A549 (cell line): Measurements from ENCODE around the gene NAA60. TPM values are rescaled to one million over a fixed set of nuclear protein-coding genes. Genes with fewer than 3 reads are reported as not detected.

ENCODE experiments used
- ATAC-seq, 2 experiments: fragments of 200-7000 bp in 1 of 2; fragments of >200 bp in 1 of 2; cut with Nextera tagmentation in 1 of 2; cut with Tn5 transposase in 1 of 2; 3 replicates each; pipeline versions ENCODE4 v1.8.0 to v1.9.1; 2018 to 2020; ENCODE audit warnings: mild to moderate bottlenecking in 1 of 2, moderate library complexity in 1 of 2
- CTCF ChIA-PET: fragments of 300-600 bp; sonication (Branson Sonifier 250); formaldehyde crosslinking; extraction: SDS; loops from one replicate; lab custom pipeline; 2021; ENCODE audit warnings: antibody characterized with exemption, inconsistent platforms; lab: Yijun Ruan, JAX
- POLR2A ChIA-PET: fragments of 350-600 bp; formaldehyde crosslinking; extraction: SDS; loops from one replicate; lab custom pipeline; 2021; ENCODE audit warnings: antibody characterized with exemption, inconsistent platforms; lab: Yijun Ruan, JAX
- DNase-seq, 2 experiments: peaks; one replicate each; pipeline versions ENCODE4 v3.0.0 to v3.0.0-alpha.2; 2011 to 2016; ENCODE audit warnings: low read depth in 1 of 2, low spot score in 1 of 2
- FAIRE-seq: peaks from 2 replicates; lab custom pipeline; 2011; peaks lifted over from hg19 to GRCh38; lab: Jason Lieb, UNC
- H3K27ac ChIP-seq, 2 experiments: fragments of >200 bp; sonication (Bioruptor Twin); formaldehyde crosslinking; 3 replicates each; pipeline ENCODE4 v1.5.1; 2016 to 2017
- H3K4me1 ChIP-seq: fragments of >200 bp; sonication (Bioruptor Twin); formaldehyde crosslinking; 3 replicates; pipeline ENCODE4 v1.6.1; 2016
- H3K4me2 ChIP-seq: fragments of >200 bp; sonication (Bioruptor Twin); formaldehyde crosslinking; 3 replicates; pipeline ENCODE4 v1.6.1; 2016
- H3K4me3 ChIP-seq: fragments of >200 bp; sonication (Bioruptor Twin); formaldehyde crosslinking; 3 replicates; pipeline ENCODE4 v1.5.1; 2016
- H3K9me3 ChIP-seq: fragments of >200 bp; sonication (Bioruptor Twin); formaldehyde crosslinking; 3 replicates; pipeline ENCODE4 v1.6.1; 2016
- CBX2 ChIP-seq: fragments of 200-600 bp; sonication (generic); IDR thresholded peaks from 2 replicates; pipeline ENCODE4 v1.6.1; 2016; ENCODE audit warnings: low read depth, mild to moderate bottlenecking, borderline replicate concordance
- CHD2 ChIP-seq: fragments of 150-350 bp; IDR thresholded peaks from 2 replicates; pipeline ENCODE4 v1.6.1; 2014; ENCODE audit warnings: low read length; ENCODE audit not compliant: partially characterized antibody
- CHD4 ChIP-seq: fragments of 200-600 bp; sonication (generic); IDR thresholded peaks from 2 replicates; pipeline ENCODE4 v1.6.1; 2016; ENCODE audit warnings: antibody characterized with exemption, mild to moderate bottlenecking, borderline replicate concordance
- ESRRA ChIP-seq: fragments of 150-350 bp; IDR thresholded peaks from 2 replicates; pipeline ENCODE4 v1.6.1; 2014; ENCODE audit warnings: mild to moderate bottlenecking, low read length, borderline replicate concordance
- GATA3 ChIP-seq: IDR thresholded peaks from 2 replicates; pipeline ENCODE4 v1.6.1; 2012; ENCODE audit warnings: borderline replicate concordance
- HDAC2 ChIP-seq: fragments of 200-600 bp; sonication (generic); IDR thresholded peaks from 2 replicates; pipeline ENCODE4 v1.6.1; 2016
- HOXA7 ChIP-seq: fragments of 250-450 bp; sonication (Bioruptor Pico); IDR thresholded peaks from 2 replicates; pipeline ENCODE4 v1.5.0; 2020; ENCODE audit warnings: mild to moderate bottlenecking, moderate library complexity
- HOXB5 ChIP-seq: fragments of 250-450 bp; sonication (Bioruptor Pico); IDR thresholded peaks from 2 replicates; pipeline ENCODE4 v1.5.0; 2020; ENCODE audit warnings: mild to moderate bottlenecking, moderate library complexity
- KDM5A ChIP-seq: fragments of 200-600 bp; sonication (generic); IDR thresholded peaks from 2 replicates; pipeline ENCODE4 v1.6.1; 2016; ENCODE audit warnings: antibody characterized with exemption, mild to moderate bottlenecking
- MYC ChIP-seq: IDR thresholded peaks from 2 replicates; pipeline ENCODE4 v1.6.1; 2012; ENCODE audit warnings: mild to moderate bottlenecking, inconsistent platforms, low read length, improper control_type of control experiment, borderline replicate concordance
- NPAS2 ChIP-seq: fragments of 250-450 bp; sonication (Bioruptor Pico); IDR thresholded peaks from 2 replicates; pipeline ENCODE4 v1.8.0; 2022; ENCODE audit warnings: mild to moderate bottlenecking, moderate library complexity, borderline replicate concordance
- NR3C1 ChIP-seq: fragments of >200 bp; sonication (Bioruptor Twin); formaldehyde crosslinking; IDR thresholded peaks from 3 replicates; pipeline ENCODE4 v1.6.1; 2017
- POLR2A ChIP-seq: IDR thresholded peaks from 2 replicates; pipeline ENCODE4 v1.6.1; 2012; ENCODE audit warnings: mild to moderate bottlenecking, low read length
- RARB ChIP-seq: fragments of 250-450 bp; sonication (Bioruptor Pico); IDR thresholded peaks from 2 replicates; pipeline ENCODE4 v1.8.0; 2021; ENCODE audit warnings: mild to moderate bottlenecking, moderate library complexity
- RFX5 ChIP-seq: fragments of 450-650 bp; IDR thresholded peaks from 2 replicates; pipeline ENCODE4 v1.7.1; 2014; ENCODE audit warnings: antibody characterized with exemption, mild to moderate bottlenecking, moderate library complexity
- TFCP2L1 ChIP-seq: fragments of 250-450 bp; sonication (Bioruptor Pico); IDR thresholded peaks from 2 replicates; pipeline ENCODE4 v1.5.0; 2021; ENCODE audit warnings: mild to moderate bottlenecking
- ZC3H11A ChIP-seq: fragments of 450-650 bp; IDR thresholded peaks from 2 replicates; pipeline ENCODE4 v1.6.1; 2014; ENCODE audit warnings: antibody characterized with exemption, mild to moderate bottlenecking
- ZNF302 ChIP-seq: fragments of 250-450 bp; sonication (Bioruptor Pico); IDR thresholded peaks from 2 replicates; pipeline ENCODE4 v1.9.0; 2021; ENCODE audit warnings: inconsistent platforms, mild to moderate bottlenecking, moderate library complexity
- WGBS: methylation state at CpG from one replicate; pipeline ENCODE4 v1.1.6; 2017; ENCODE audit errors: missing lambda C conversion rate; 5-methylcytosine and 5-hydroxymethylcytosine counted together
- polyA plus RNA-seq, 4 experiments: library from polyadenylated mRNA; depleted of rRNA in 3 of 4; stranded (reverse); fragments of >200 nt; fragmentation: RNase III in 1 of 4; extraction: RNeasy Plus Mini Kit Qiagen cat#74134 plus additional on column Dnase treatment in 1 of 4; gene quantifications; 2 replicates in 3 of 4; 3 replicates in 1 of 4; pipeline ENCODE4 v1.2.3, GENCODE V29; 2011 to 2017
- TF ChIP-seq, protein P1 (sequence below): fragments of >200 bp; sonication (Bioruptor Twin); formaldehyde crosslinking; IDR thresholded peaks from 2 replicates; pipeline ENCODE4 v1.6.1; 2016
- TF ChIP-seq, protein P2 (sequence below): fragments of 250-450 bp; sonication (Bioruptor Pico); IDR thresholded peaks from 2 replicates; pipeline ENCODE4 v1.5.0; 2020; ENCODE audit warnings: low read depth, mild to moderate bottlenecking, moderate library complexity
- TF ChIP-seq, protein P3 (sequence below): fragments of 200-600 bp; sonication (generic); IDR thresholded peaks from 2 replicates; pipeline ENCODE4 v1.6.1; 2016; ENCODE audit warnings: antibody characterized with exemption, mild to moderate bottlenecking, moderate library complexity
- TF ChIP-seq, protein P4 (sequence below): IDR thresholded peaks from 2 replicates; pipeline ENCODE4 v1.6.1; 2012
- TF ChIP-seq, protein P5 (sequence below): fragments of 150-350 bp; IDR thresholded peaks from 2 replicates; pipeline ENCODE4 v1.6.1; 2014; ENCODE audit warnings: low read depth, mild to moderate bottlenecking, low read length

NAA60 gene
- polyA plus RNA-seq, 2 of the 4 experiments (the other 2 are of a cell fraction), result 41.6 to 43.9 TPM

DNA sequence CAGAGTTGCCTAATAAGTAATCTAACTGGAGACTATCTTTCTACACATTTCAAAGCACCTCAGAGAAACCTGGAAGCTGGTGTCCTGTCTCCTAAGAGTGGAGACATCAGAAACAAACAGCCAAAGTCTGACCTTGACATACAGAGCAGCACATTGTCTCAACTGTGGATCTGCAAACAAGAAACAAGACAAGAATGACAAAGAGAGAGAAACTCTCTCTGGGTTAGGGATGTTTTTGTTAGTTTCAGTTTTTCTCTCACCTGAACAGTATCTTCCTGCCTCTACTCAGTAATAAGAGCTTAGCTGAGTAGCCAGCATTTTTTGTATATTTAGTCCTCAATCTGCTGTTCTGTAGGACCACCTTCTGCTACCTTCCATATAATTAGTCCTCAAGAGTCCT, 9.1 kb upstream of the NAA60 start:
- Histone ChIP-seq H3K9me3 (peaks cover 33% of the 10 kb centered on the region), H3K4me2 (no peak overlapping the region), H3K4me3 (no peak overlapping the region), H3K27ac (no peak overlapping the region), H3K4me1 (no peaks in the 10 kb centered on the region)
- ChIA-PET POLR2A (no interaction called here), CTCF (no interaction called here)
- TF ChIP-seq HDAC2 (no peak), HOXA7 (CRISPR knock-in tag) (no peak), GATA3 (no peak), MYC (no peak), POLR2A (no peak), TFCP2L1 (no peak), CBX2 (no peak), RFX5 (no peak), ESRRA (no peak)
- TF ChIP-seq, protein P1, sequence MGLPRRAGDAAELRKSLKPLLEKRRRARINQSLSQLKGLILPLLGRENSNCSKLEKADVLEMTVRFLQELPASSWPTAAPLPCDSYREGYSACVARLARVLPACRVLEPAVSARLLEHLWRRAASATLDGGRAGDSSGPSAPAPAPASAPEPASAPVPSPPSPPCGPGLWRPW, result no peak
- TF ChIP-seq, protein P2, sequence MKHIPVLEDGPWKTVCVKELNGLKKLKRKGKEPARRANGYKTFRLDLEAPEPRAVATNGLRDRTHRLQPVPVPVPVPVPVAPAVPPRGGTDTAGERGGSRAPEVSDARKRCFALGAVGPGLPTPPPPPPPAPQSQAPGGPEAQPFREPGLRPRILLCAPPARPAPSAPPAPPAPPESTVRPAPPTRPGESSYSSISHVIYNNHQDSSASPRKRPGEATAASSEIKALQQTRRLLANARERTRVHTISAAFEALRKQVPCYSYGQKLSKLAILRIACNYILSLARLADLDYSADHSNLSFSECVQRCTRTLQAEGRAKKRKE (CRISPR knock-in tag), result no peak
- TF ChIP-seq, protein P3, sequence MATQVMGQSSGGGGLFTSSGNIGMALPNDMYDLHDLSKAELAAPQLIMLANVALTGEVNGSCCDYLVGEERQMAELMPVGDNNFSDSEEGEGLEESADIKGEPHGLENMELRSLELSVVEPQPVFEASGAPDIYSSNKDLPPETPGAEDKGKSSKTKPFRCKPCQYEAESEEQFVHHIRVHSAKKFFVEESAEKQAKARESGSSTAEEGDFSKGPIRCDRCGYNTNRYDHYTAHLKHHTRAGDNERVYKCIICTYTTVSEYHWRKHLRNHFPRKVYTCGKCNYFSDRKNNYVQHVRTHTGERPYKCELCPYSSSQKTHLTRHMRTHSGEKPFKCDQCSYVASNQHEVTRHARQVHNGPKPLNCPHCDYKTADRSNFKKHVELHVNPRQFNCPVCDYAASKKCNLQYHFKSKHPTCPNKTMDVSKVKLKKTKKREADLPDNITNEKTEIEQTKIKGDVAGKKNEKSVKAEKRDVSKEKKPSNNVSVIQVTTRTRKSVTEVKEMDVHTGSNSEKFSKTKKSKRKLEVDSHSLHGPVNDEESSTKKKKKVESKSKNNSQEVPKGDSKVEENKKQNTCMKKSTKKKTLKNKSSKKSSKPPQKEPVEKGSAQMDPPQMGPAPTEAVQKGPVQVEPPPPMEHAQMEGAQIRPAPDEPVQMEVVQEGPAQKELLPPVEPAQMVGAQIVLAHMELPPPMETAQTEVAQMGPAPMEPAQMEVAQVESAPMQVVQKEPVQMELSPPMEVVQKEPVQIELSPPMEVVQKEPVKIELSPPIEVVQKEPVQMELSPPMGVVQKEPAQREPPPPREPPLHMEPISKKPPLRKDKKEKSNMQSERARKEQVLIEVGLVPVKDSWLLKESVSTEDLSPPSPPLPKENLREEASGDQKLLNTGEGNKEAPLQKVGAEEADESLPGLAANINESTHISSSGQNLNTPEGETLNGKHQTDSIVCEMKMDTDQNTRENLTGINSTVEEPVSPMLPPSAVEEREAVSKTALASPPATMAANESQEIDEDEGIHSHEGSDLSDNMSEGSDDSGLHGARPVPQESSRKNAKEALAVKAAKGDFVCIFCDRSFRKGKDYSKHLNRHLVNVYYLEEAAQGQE, result no peak
- TF ChIP-seq, protein P4, sequence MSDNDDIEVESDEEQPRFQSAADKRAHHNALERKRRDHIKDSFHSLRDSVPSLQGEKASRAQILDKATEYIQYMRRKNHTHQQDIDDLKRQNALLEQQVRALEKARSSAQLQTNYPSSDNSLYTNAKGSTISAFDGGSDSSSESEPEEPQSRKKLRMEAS, result no peak
- TF ChIP-seq, protein P5, sequence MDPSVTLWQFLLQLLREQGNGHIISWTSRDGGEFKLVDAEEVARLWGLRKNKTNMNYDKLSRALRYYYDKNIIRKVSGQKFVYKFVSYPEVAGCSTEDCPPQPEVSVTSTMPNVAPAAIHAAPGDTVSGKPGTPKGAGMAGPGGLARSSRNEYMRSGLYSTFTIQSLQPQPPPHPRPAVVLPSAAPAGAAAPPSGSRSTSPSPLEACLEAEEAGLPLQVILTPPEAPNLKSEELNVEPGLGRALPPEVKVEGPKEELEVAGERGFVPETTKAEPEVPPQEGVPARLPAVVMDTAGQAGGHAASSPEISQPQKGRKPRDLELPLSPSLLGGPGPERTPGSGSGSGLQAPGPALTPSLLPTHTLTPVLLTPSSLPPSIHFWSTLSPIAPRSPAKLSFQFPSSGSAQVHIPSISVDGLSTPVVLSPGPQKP, result no peak
- no peak for ATAC-seq
- FAIRE-seq, result no peak
- DNase-seq, result no peak

DNA sequence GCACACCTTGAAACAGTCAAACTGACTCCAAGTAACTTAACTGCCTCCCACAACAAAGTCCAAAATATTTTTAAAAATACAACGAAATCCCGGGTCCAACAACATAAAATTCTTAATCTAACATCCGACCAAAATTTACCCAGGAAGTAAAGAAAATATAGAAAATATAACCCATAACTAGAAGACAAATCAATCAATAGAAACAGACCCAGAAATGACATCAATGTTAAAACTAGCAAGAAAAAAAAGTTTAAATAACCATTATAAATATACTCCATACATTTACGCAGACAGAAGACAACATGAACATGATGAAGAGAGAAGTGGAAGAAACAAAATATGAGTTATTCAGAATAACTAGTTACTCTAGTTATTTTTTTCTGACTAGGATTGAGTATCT, 3.8 kb upstream of the NAA60 start:
- DNase-seq (no peak), FAIRE-seq (no peak), ATAC-seq (no peak)
- Histone ChIP-seq H3K4me1 (no peaks in the 10 kb centered on the region), H3K27ac (no peak overlapping the region), H3K4me2 (no peak overlapping the region), H3K9me3 (peaks cover 60% of the 10 kb centered on the region), H3K4me3 (no peak overlapping the region)
- 45% methylated on average over 4 of the region's 4 CpGs for whole genome bisulfite sequencing
- CTCF ChIA-PET, result no interaction called here
- POLR2A ChIA-PET, result no interaction called here
- no peak for TF ChIP-seq CHD2
- TF ChIP-seq NR3C1, result no peak
- no peak for TF ChIP-seq RARB (CRISPR knock-in tag)
- no peak for TF ChIP-seq NPAS2 (CRISPR knock-in tag)
- TF ChIP-seq HDAC2, result no peak
- TF ChIP-seq HOXB5 (CRISPR knock-in tag), result no peak
- no peak for TF ChIP-seq ZNF302 (CRISPR knock-in tag)
- no peak for TF ChIP-seq HOXA7 (CRISPR knock-in tag)
- no peak for TF ChIP-seq ZC3H11A
- TF ChIP-seq CHD4, result no peak
- TF ChIP-seq TFCP2L1, result no peak
- no peak for TF ChIP-seq KDM5A
